Measurements from ENCODE around the gene PHLPP1.
"Not testable (repeated sequence)": the region's sequence is repeated elsewhere in the genome, so short reads cannot be mapped to it uniquely, and the experiment has no call there.

PHLPP1 gene

GRCh38 chr18:62899534-62899933, 184.2 kb downstream of the PHLPP1 start:
- DNase-seq: no peak

GRCh38 chr18:62900132-62900883, 185.0 kb downstream of the PHLPP1 start:
- no peak for DNase-seq

- no peak for DNase-seq
Observed at GRCh38 chr18:62902776-62903175, 187.4 kb downstream of the PHLPP1 start.

GRCh38 chr18:62904396-62905285, 189.3 kb downstream of the PHLPP1 start:
- DNase-seq: no peak

- no peak for DNase-seq
Observed at GRCh38 chr18:62912885-62913284, 197.5 kb downstream of the PHLPP1 start.

- not testable (repeated sequence) for DNase-seq
Observed at GRCh38 chr18:62913824-62914223, 198.5 kb downstream of the PHLPP1 start.

- no peak for DNase-seq
Observed at GRCh38 chr18:62914871-62915392, 199.6 kb downstream of the PHLPP1 start.

- no peak for DNase-seq
Observed at GRCh38 chr18:62918361-62918760, 203.0 kb downstream of the PHLPP1 start.

- no peak for DNase-seq
Observed at GRCh38 chr18:62919109-62919838, 203.9 kb downstream of the PHLPP1 start.

- DNase-seq: no peak
Observed at GRCh38 chr18:62925031-62925688, 209.8 kb downstream of the PHLPP1 start.

- DNase-seq: no peak
Observed at GRCh38 chr18:62928326-62928725, 213.0 kb downstream of the PHLPP1 start.

GRCh38 chr18:62933261-62933887, 218.0 kb downstream of the PHLPP1 start:
- no peak for DNase-seq

- no peak for DNase-seq
Observed at GRCh38 chr18:62935994-62936393, 220.7 kb downstream of the PHLPP1 start.

GRCh38 chr18:62937065-62937464, 221.7 kb downstream of the PHLPP1 start:
- DNase-seq: no peak

GRCh38 chr18:62938006-62938405, 222.7 kb downstream of the PHLPP1 start:
- no peak for DNase-seq

GRCh38 chr18:62938487-62938886, 223.1 kb downstream of the PHLPP1 start:
- DNase-seq: no peak

- no peak for DNase-seq
Observed at GRCh38 chr18:62939433-62939832, 224.1 kb downstream of the PHLPP1 start.

GRCh38 chr18:62939926-62940325, 224.6 kb downstream of the PHLPP1 start:
- no peak for DNase-seq

GRCh38 chr18:62942578-62942977, 227.2 kb downstream of the PHLPP1 start:
- DNase-seq: no peak

GRCh38 chr18:62944454-62944853, 229.1 kb downstream of the PHLPP1 start:
- DNase-seq: no peak

GRCh38 chr18:62948788-62949187, 233.4 kb downstream of the PHLPP1 start:
- no peak for DNase-seq

- no peak for DNase-seq
Observed at GRCh38 chr18:62950246-62950645, 234.9 kb downstream of the PHLPP1 start.

All from NCI-H187 (cell line).